ENCODE data around the gene CXCR4.

- TF ChIP-seq, protein P1, sequence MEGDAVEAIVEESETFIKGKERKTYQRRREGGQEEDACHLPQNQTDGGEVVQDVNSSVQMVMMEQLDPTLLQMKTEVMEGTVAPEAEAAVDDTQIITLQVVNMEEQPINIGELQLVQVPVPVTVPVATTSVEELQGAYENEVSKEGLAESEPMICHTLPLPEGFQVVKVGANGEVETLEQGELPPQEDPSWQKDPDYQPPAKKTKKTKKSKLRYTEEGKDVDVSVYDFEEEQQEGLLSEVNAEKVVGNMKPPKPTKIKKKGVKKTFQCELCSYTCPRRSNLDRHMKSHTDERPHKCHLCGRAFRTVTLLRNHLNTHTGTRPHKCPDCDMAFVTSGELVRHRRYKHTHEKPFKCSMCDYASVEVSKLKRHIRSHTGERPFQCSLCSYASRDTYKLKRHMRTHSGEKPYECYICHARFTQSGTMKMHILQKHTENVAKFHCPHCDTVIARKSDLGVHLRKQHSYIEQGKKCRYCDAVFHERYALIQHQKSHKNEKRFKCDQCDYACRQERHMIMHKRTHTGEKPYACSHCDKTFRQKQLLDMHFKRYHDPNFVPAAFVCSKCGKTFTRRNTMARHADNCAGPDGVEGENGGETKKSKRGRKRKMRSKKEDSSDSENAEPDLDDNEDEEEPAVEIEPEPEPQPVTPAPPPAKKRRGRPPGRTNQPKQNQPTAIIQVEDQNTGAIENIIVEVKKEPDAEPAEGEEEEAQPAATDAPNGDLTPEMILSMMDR (IDR thresholded peaks at IDR 0.05; ENCODE audit: poor library complexity, severe bottlenecking), result no peak
- no peak for TF ChIP-seq RAD21 (conservative IDR thresholded peaks at IDR 0.05)
- TF ChIP-seq, protein P2, sequence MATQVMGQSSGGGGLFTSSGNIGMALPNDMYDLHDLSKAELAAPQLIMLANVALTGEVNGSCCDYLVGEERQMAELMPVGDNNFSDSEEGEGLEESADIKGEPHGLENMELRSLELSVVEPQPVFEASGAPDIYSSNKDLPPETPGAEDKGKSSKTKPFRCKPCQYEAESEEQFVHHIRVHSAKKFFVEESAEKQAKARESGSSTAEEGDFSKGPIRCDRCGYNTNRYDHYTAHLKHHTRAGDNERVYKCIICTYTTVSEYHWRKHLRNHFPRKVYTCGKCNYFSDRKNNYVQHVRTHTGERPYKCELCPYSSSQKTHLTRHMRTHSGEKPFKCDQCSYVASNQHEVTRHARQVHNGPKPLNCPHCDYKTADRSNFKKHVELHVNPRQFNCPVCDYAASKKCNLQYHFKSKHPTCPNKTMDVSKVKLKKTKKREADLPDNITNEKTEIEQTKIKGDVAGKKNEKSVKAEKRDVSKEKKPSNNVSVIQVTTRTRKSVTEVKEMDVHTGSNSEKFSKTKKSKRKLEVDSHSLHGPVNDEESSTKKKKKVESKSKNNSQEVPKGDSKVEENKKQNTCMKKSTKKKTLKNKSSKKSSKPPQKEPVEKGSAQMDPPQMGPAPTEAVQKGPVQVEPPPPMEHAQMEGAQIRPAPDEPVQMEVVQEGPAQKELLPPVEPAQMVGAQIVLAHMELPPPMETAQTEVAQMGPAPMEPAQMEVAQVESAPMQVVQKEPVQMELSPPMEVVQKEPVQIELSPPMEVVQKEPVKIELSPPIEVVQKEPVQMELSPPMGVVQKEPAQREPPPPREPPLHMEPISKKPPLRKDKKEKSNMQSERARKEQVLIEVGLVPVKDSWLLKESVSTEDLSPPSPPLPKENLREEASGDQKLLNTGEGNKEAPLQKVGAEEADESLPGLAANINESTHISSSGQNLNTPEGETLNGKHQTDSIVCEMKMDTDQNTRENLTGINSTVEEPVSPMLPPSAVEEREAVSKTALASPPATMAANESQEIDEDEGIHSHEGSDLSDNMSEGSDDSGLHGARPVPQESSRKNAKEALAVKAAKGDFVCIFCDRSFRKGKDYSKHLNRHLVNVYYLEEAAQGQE (IDR thresholded peaks at IDR 0.05; ENCODE audit: borderline replicate concordance), result no peak
- TF ChIP-seq SMC3 (conservative IDR thresholded peaks at IDR 0.05; ENCODE audit: poor library complexity), result no peak
- no peak for TF ChIP-seq EP300 (conservative IDR thresholded peaks at IDR 0.05; ENCODE audit: poor library complexity, severe bottlenecking)
These were observed 18.3 kb upstream of the CXCR4 start for GRCh38 chr2:136135921-136136906.
